ENCODE measurements around the gene PCOLCE2. TPM values are rescaled to one million over a fixed set of nuclear protein-coding genes. Genes with fewer than 3 reads are reported as not detected.

PCOLCE2 gene
- total RNA-seq, result 0.27 and 13.6 TPM in 2 replicates

GRCh38 chr3:142888481-142889211 lies at the start of gene PCOLCE2:
Gene PCOLCE2, minus strand, starts transcription at chr3:142889083. Its CDS starts 187 bp downstream, at chr3:142888896.

Other genes starting within 250 kb of the PCOLCE2 start
- gene TRPC1, start 165.0 kb downstream of the PCOLCE2 start, total RNA-seq, result 8.5 and 18.6 TPM in 2 replicates
- gene PAQR9, start 74.6 kb upstream of the PCOLCE2 start, total RNA-seq, result under 0.01 TPM in 1 of 2 replicates, not detected in the other
- gene U2SURP, start 112.5 kb upstream of the PCOLCE2 start, total RNA-seq, result 48.3 and 49.7 TPM in 2 replicates
- 12.2 and 19.6 TPM in 2 replicates for gene CHST2, start 230.7 kb upstream of the PCOLCE2 start, total RNA-seq